H1 (cell line): ENCODE results near the gene SLC35E1. TPM values are rescaled to one million over a fixed set of nuclear protein-coding genes. Genes with fewer than 3 reads are reported as not detected.

Experiments
- CTCF ChIA-PET: fragments of 300-600 bp; sonication (Branson Sonifier 250); formaldehyde crosslinking; loops from one replicate; lab custom pipeline; 2021; ENCODE audit not compliant: partially characterized antibody; lab: Charles Lee
- POLR2A ChIA-PET: fragments of 300-600 bp; sonication (Branson Sonifier 250); formaldehyde crosslinking; loops from one replicate; lab custom pipeline; 2021; ENCODE audit warnings: inconsistent platforms; ENCODE audit not compliant: partially characterized antibody; lab: Charles Lee
- DNase-seq, 2 experiments: peaks; one replicate each; pipeline versions ENCODE4 v3.0.0 to v3.0.0-alpha.2; 2010 to 2022; ENCODE audit warnings: low spot score in 2 of 2, low read depth in 1 of 2, mixed read lengths in 1 of 2
- FAIRE-seq: peaks from 2 replicates; lab custom pipeline; 2011; peaks lifted over from hg19 to GRCh38; lab: Jason Lieb, UNC
- H2AFZ ChIP-seq: 2 replicates; pipeline ENCODE4 v1.8.1; 2012; ENCODE audit warnings: low read length, inconsistent platforms
- H2AK5ac ChIP-seq: 2 replicates; pipeline ENCODE4 v1.6.1; 2013; ENCODE audit warnings: low read depth, low read length
- H2BK120ac ChIP-seq: replicated peaks from 2 replicates; pipeline ENCODE3; 2013; ENCODE audit warnings: low read depth, low read length, inconsistent platforms
- H2BK12ac ChIP-seq: 2 replicates; pipeline ENCODE4 v1.6.1; 2013; ENCODE audit warnings: low read depth, low read length
- H2BK15ac ChIP-seq: 2 replicates; pipeline ENCODE4 v1.6.1; 2013; ENCODE audit warnings: low read length
- H2BK20ac ChIP-seq: 2 replicates; pipeline ENCODE4 v1.6.1; 2013; ENCODE audit warnings: low read length
- H2BK5ac ChIP-seq: 2 replicates; pipeline ENCODE4 v1.6.1; 2013; ENCODE audit warnings: low read depth, low read length
- H3K14ac ChIP-seq: 2 replicates; pipeline ENCODE4 v1.6.1; 2013; ENCODE audit warnings: inconsistent platforms; ENCODE audit not compliant: insufficient read length
- H3K18ac ChIP-seq: 2 replicates; pipeline ENCODE4 v1.6.1; 2013; ENCODE audit warnings: low read length; ENCODE audit errors: extremely low read depth
- H3K23ac ChIP-seq: 2 replicates; pipeline ENCODE4 v1.6.1; 2013; ENCODE audit warnings: inconsistent platforms; ENCODE audit not compliant: insufficient read length
- H3K23me2 ChIP-seq: 2 replicates; pipeline ENCODE4 v1.6.1; 2013; ENCODE audit warnings: low read depth, low read length
- H3K27ac ChIP-seq: 2 replicates; pipeline ENCODE4 v1.6.1; 2011; ENCODE audit warnings: low read depth, low read length, inconsistent platforms
- H3K27me3 ChIP-seq, 4 experiments: replicated peaks in 1 of 4; 1 replicate in 1 of 4; 2 replicates in 3 of 4; pipeline versions ENCODE4 v1.6.1 to v1.8.1; 2011 to 2013; ENCODE audit warnings: low read length in 3 of 4, mild to moderate bottlenecking in 3 of 4, inconsistent platforms in 2 of 4, mixed read lengths in 2 of 4, moderate library complexity in 1 of 4; ENCODE audit not compliant: control insufficient read depth in 3 of 4, insufficient read depth in 3 of 4; ENCODE audit errors: extremely low read depth in 1 of 4
- H3K36me3 ChIP-seq, 4 experiments: 2 replicates each; pipeline versions ENCODE4 v1.6.1 to v1.8.1; 2011 to 2013; ENCODE audit warnings: mild to moderate bottlenecking in 4 of 4, low read length in 3 of 4, moderate library complexity in 2 of 4, control low read depth in 1 of 4, inconsistent platforms in 1 of 4; ENCODE audit not compliant: insufficient read depth in 4 of 4, control insufficient read depth in 2 of 4
- H3K4ac ChIP-seq: replicated peaks from 2 replicates; pipeline ENCODE3; 2013; ENCODE audit warnings: low read length, low read depth, mixed read lengths, inconsistent platforms; ENCODE audit not compliant: insufficient read length
- H3K4me1 ChIP-seq, 4 experiments: replicated peaks in 1 of 4; 1 replicate in 1 of 4; 2 replicates in 3 of 4; pipeline versions ENCODE4 v1.6.1 to v1.8.1; 2011 to 2013; ENCODE audit warnings: low read length in 3 of 4, inconsistent platforms in 2 of 4, mixed read lengths in 1 of 4; ENCODE audit not compliant: insufficient read depth in 4 of 4, control insufficient read depth in 3 of 4
- H3K4me2 ChIP-seq, 2 experiments: 2 replicates each; pipeline versions ENCODE4 v1.6.1 to v1.8.1; 2011 to 2013; ENCODE audit warnings: low read depth in 2 of 2, low read length in 2 of 2, control low read depth in 1 of 2, inconsistent platforms in 1 of 2, mild to moderate bottlenecking in 1 of 2; ENCODE audit not compliant: insufficient read depth in 1 of 2
- H3K4me3 ChIP-seq, 4 experiments: fragments of 200-600, 300-600 bp in 1 of 4; sonication (generic), shearing (Covaris generic), sonication (Bioruptor Twin) in 1 of 4; 2 replicates each; pipeline versions ENCODE4 v1.5.1 to v1.8.1; 2011 to 2016; ENCODE audit warnings: low read length in 4 of 4, low read depth in 3 of 4, control low read depth in 2 of 4, inconsistent platforms in 2 of 4, mild to moderate bottlenecking in 2 of 4, mixed read lengths in 1 of 4, moderate library complexity in 1 of 4; ENCODE audit not compliant: insufficient read depth in 2 of 4; ENCODE audit errors: extremely low read depth in 1 of 4
- H3K56ac ChIP-seq: replicated peaks from 2 replicates; pipeline ENCODE3; 2013; ENCODE audit warnings: low read depth, mild to moderate bottlenecking, mixed read lengths, low read length, inconsistent platforms; ENCODE audit not compliant: insufficient read length
- H3K79me1 ChIP-seq: 2 replicates; pipeline ENCODE4 v1.6.1; 2013; ENCODE audit warnings: low read depth, low read length, control low read depth
- H3K79me2 ChIP-seq, 2 experiments: 2 replicates each; pipeline versions ENCODE4 v1.6.1 to v1.8.1; 2012 to 2013; ENCODE audit warnings: low read length in 2 of 2, mild to moderate bottlenecking in 2 of 2, inconsistent platforms in 1 of 2; ENCODE audit not compliant: insufficient read depth in 2 of 2, control insufficient read depth in 1 of 2
- H3K9ac ChIP-seq, 4 experiments: replicated peaks in 1 of 4; 1 replicate in 1 of 4; 2 replicates in 3 of 4; pipeline versions ENCODE4 v1.6.1 to v1.8.1; 2011 to 2013; ENCODE audit warnings: low read depth in 3 of 4, low read length in 3 of 4, control low read depth in 2 of 4, mild to moderate bottlenecking in 2 of 4, moderate library complexity in 2 of 4, inconsistent platforms in 1 of 4; ENCODE audit errors: extremely low read depth in 1 of 4
- H3K9me3 ChIP-seq, 2 experiments: 2 replicates each; pipeline versions ENCODE4 v1.6.1 to v1.8.1; 2012 to 2013; ENCODE audit warnings: mild to moderate bottlenecking in 2 of 2, moderate library complexity in 2 of 2, control low read depth in 1 of 2, inconsistent platforms in 1 of 2, low read depth in 1 of 2, low read length in 1 of 2, mixed read lengths in 1 of 2; ENCODE audit not compliant: insufficient read depth in 2 of 2
- H4K20me1 ChIP-seq, 2 experiments: replicated peaks in 1 of 2; 2 replicates each; pipeline versions ENCODE3 to v1.8.1; 2011 to 2013; ENCODE audit warnings: inconsistent platforms in 2 of 2, low read length in 2 of 2, mild to moderate bottlenecking in 1 of 2; ENCODE audit not compliant: insufficient read depth in 2 of 2, control insufficient read depth in 1 of 2
- H4K5ac ChIP-seq: 2 replicates; pipeline ENCODE4 v1.6.1; 2013; ENCODE audit warnings: low read length, low read depth, mixed read lengths, inconsistent platforms; ENCODE audit not compliant: insufficient read length
- H4K8ac ChIP-seq: 2 replicates; pipeline ENCODE4 v1.8.0; 2013; ENCODE audit warnings: mild to moderate bottlenecking, moderate library complexity, low read length, inconsistent platforms; ENCODE audit not compliant: insufficient read depth; ENCODE audit errors: extremely low read depth
- H4K91ac ChIP-seq: replicated peaks from 2 replicates; pipeline ENCODE3; 2013; ENCODE audit warnings: low read length, mixed read lengths, inconsistent platforms; ENCODE audit not compliant: insufficient read length
- KDM5A ChIP-seq: fragments of 200-600 bp; IDR thresholded peaks from 2 replicates; pipeline ENCODE4 v1.7.1; 2012; ENCODE audit warnings: mild to moderate bottlenecking, low read length, inconsistent platforms, mixed read lengths
- NRF1 ChIP-seq: IDR thresholded peaks from 2 replicates; pipeline ENCODE4 v1.6.1; 2011; ENCODE audit warnings: mild to moderate bottlenecking, low read depth, low read length, improper control_type of control experiment
- YY1 ChIP-seq: IDR thresholded peaks from 2 replicates; pipeline ENCODE4 v1.6.1; 2011; ENCODE audit warnings: low read depth, mild to moderate bottlenecking, low read length
- WGBS, 2 experiments: shearing (Covaris generic) in 1 of 2; methylation state at CpG; one replicate each; pipeline versions ENCODE4 v1.1.6 to v1.1.7; 2013 to 2015; ENCODE audit warnings: low lambda C conversion rate in 2 of 2, mixed read lengths in 2 of 2, inconsistent platforms in 1 of 2, low coverage in 1 of 2, missing lambda C conversion rate in 1 of 2; ENCODE audit not compliant: insufficient replicate concordance in 2 of 2, insufficient coverage in 1 of 2, insufficient read length in 1 of 2; ENCODE audit errors: extremely low coverage in 1 of 2, missing lambda C conversion rate in 1 of 2; 5-methylcytosine and 5-hydroxymethylcytosine counted together
- polyA plus RNA-seq, 7 experiments: library from polyadenylated mRNA; depleted of rRNA in 3 of 7; stranded (reverse) in 5 of 7; unstranded in 2 of 7; fragments of >200 nt in 5 of 7; fragments of 200-250 nt in 2 of 7; gene quantifications; 1 replicate in 5 of 7; 2 replicates in 1 of 7; 4 replicates in 1 of 7; pipeline versions ENCODE4 v1.2.1 to v1.2.3, GENCODE V29; 2011 to 2013; ENCODE audit warnings: missing spikeins in 2 of 7, mixed read lengths in 2 of 7
- total RNA-seq: library from RNA; stranded (reverse); fragmentation: NEBNext Ultra II Directional; extraction: Animal tissue kit (Norgen Biotek cat#: 25700); gene quantifications from 2 replicates; pipeline ENCODE4 v1.2.1, GENCODE V29; 2021

The SLC35E1 gene
- total and polyA plus RNA-seq, 2 of the 8 experiments (the other 6 are each of a cell fraction or from before 2014, with no cell fraction given) = 26.0 to 31.9 TPM

DNA sequence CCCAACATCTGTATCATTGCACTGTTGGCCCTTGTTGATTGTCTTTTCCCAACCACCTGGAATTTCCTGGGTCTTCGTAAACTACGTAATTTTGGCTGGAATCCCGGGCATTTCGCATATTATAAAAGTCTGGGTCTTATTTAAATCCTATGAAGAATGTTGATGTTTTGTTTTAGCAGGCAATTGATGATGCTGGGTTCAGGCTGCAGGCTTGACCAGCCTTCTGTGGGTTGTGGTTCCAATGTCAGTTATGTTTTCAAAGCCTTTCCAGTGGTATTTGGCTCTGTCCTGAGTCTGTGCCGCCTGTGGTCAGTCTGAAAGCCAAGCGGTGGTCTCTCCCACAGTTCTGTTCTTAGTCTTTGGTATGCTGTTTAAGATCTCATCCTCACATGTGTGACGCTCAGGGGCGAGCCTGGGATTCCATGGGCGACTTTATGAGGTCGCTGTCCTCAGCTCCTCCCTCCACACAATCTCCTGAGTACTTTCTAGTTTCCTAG lies 12.4 kb downstream of the SLC35E1 start:
- no peak overlapping the region for H4K5ac ChIP-seq
- no peak overlapping the region for H3K4ac ChIP-seq
- H3K14ac ChIP-seq = no peak overlapping the region
- no peak overlapping the region for H4K8ac ChIP-seq
- TF ChIP-seq NRF1 (no peak), YY1 (no peak), KDM5A (no peak)
- TF ChIP-seq, all 59 proteins: peak for 0
- H3K27me3 ChIP-seq = no peaks in the 10 kb centered on the region
- no peaks in the 10 kb centered on the region for H3K4me1 ChIP-seq
- no peaks in the 10 kb centered on the region; the same call in 1 of the 2 replicates for H3K79me1 ChIP-seq
- POLR2A ChIA-PET = interaction anchor here (1.5 kb wide), 2 partner anchors 9 to 10 kb away, joined by 3 to 6 read pairs; no protein-coding TSS in a partner anchor
- H2BK120ac ChIP-seq = no peak overlapping the region
- H2AK5ac ChIP-seq = no peak overlapping the region
- H2BK5ac ChIP-seq = no peak overlapping the region
- H4K91ac ChIP-seq = no peak overlapping the region
- no peak overlapping the region for H2BK12ac ChIP-seq
- WGBS, 2 experiments = 91% methylated on average over 10 of the region's 10 CpGs; no CpG with 5 or more reads in 1 of the 2 experiments
- H2AFZ ChIP-seq = no peak overlapping the region
- no peak overlapping the region for H3K18ac ChIP-seq
- H2BK15ac ChIP-seq = no peak overlapping the region
- H3K79me2 ChIP-seq = no peaks in the 10 kb centered on the region
- H3K36me3 ChIP-seq = peaks cover 9 to 38% (median 11%) of the 10 kb centered on the region in 4 experiments; a peak in 7 of 8 replicates
- DNase-seq (no peak), FAIRE-seq (no peak)
- H3K4me3 ChIP-seq = no peak overlapping the region
- H3K9me3 ChIP-seq = no peaks in the 10 kb centered on the region
- CTCF ChIA-PET = interaction anchor here (0.9 kb wide), 1 partner anchor 9 kb away, joined by 3 read pairs; no protein-coding TSS in a partner anchor
- peaks cover 2 to 4% of the 10 kb centered on the region in 2 experiments for H4K20me1 ChIP-seq
- no peak overlapping the region for H3K27ac ChIP-seq
- H3K23me2 ChIP-seq = no peaks in the 10 kb centered on the region
- H3K23ac ChIP-seq = no peak overlapping the region
- H3K4me2 ChIP-seq = no peak overlapping the region
- no peak overlapping the region for H3K56ac ChIP-seq
- H3K9ac ChIP-seq = no peak overlapping the region
- no peak overlapping the region for H2BK20ac ChIP-seq
